Neural progenitor cell (in vitro differentiated cells): ENCODE results near the gene ANKRA2.

ENCODE experiments used
- CTCF ChIP-seq: fragments of 200-600 bp; sonication (generic); IDR thresholded peaks from 2 replicates; pipeline ENCODE4 v1.5.1; 2017; ENCODE audit warnings: antibody characterized with exemption, mild to moderate bottlenecking
- EZH2 ChIP-seq: fragments of 200-600 bp; sonication (generic); IDR thresholded peaks from 2 replicates; pipeline ENCODE4 v1.6.1; 2017; ENCODE audit warnings: antibody characterized with exemption, mild to moderate bottlenecking, moderate library complexity

- TF ChIP-seq CTCF (no peak), EZH2 (no peak)
Observed at GRCh38 chr5:73507062-73507461, 58.4 kb downstream of the ANKRA2 start.
